GM12864 (cell line): ENCODE results near the gene CEBPB.

Experiments used
- DNase-seq: peaks from one replicate; pipeline ENCODE4 v3.0.0-alpha.2; 2011; ENCODE audit warnings: low read depth
- H3K4me3 ChIP-seq: 2 replicates; pipeline ENCODE4 v1.5.1; 2011; ENCODE audit warnings: mild to moderate bottlenecking, low read depth, low read length, control low read depth
- TF ChIP-seq, protein P1 (sequence below): IDR thresholded peaks from 2 replicates; pipeline ENCODE4 v1.5.1; 2011; ENCODE audit warnings: low read depth, mild to moderate bottlenecking, moderate library complexity, low read length, control low read depth, inconsistent platforms; ENCODE audit errors: missing control alignments

Gene CEBPB

DNA sequence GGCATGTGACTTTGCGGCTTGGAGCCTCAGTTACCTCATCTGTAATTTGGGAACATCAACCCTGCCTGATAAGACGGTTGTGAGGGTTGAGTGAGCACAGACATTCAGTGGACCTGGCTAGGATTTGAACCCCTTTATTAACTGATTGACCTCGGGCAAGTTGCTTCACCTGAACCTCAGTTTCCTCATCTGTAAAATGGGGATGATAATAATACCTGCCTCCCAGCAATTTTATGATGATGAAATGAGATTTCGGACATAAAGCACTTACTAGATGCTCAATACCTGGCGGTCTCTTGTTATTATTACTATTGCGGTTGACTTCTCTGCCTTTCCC, 51.5 kb downstream of the CEBPB start:
- H3K4me3 ChIP-seq: no peak overlapping the region
- no peak for DNase-seq
- TF ChIP-seq, protein P1, sequence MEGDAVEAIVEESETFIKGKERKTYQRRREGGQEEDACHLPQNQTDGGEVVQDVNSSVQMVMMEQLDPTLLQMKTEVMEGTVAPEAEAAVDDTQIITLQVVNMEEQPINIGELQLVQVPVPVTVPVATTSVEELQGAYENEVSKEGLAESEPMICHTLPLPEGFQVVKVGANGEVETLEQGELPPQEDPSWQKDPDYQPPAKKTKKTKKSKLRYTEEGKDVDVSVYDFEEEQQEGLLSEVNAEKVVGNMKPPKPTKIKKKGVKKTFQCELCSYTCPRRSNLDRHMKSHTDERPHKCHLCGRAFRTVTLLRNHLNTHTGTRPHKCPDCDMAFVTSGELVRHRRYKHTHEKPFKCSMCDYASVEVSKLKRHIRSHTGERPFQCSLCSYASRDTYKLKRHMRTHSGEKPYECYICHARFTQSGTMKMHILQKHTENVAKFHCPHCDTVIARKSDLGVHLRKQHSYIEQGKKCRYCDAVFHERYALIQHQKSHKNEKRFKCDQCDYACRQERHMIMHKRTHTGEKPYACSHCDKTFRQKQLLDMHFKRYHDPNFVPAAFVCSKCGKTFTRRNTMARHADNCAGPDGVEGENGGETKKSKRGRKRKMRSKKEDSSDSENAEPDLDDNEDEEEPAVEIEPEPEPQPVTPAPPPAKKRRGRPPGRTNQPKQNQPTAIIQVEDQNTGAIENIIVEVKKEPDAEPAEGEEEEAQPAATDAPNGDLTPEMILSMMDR: no peak
